Esophagus muscularis mucosa (tissue), 4 donors: ENCODE data around the gene EPN1. TPM values are rescaled to one million over a fixed set of nuclear protein-coding genes. Genes with fewer than 3 reads are reported as not detected.

Experiments used
- small RNA-seq, 3 donors: library from RNA; depleted of rRNA; stranded (forward); fragments of <200 nt; gene quantifications; one replicate each; pipeline ENCODE3, GENCODE V24; 2016
- total RNA-seq, 4 donors: library from RNA; depleted of rRNA; stranded (reverse); fragments of >200 nt; gene quantifications; one replicate each; pipeline versions ENCODE4 v1.1.0 to v1.2.1, GENCODE V29; 2016

Gene EPN1
- total RNA-seq, 4 donors from 2014 or later: 30.7 to 176 (median 104) TPM

Small RNAs within 50 kb of the gene (small RNA-seq; reads per million reads assigned to genes)
- 0 reads per million in 3 donors for gene AC010525.2

Other genes starting within 250 kb of the EPN1 start
- under 1 TPM in 2 of 4 donors, not detected in 2; under 0.01 to 0.13 TPM for gene SHISA7, start 231.9 kb upstream of the EPN1 start, total RNA-seq
- gene ISOC2, start 213.6 kb upstream of the EPN1 start, total RNA-seq: 100 to 1,000 TPM in 1 of 4 donors, 10 to 100 TPM in 3; 66.8 to 104 (median 77.7) TPM
- gene C19orf85, start 210.5 kb upstream of the EPN1 start, total RNA-seq: not detected
- 10 to 100 TPM in 3 of 4 donors, 1 to 10 TPM in 1; 5.1 to 16.6 (median 11.9) TPM for gene ZNF628, start 198.6 kb upstream of the EPN1 start, total RNA-seq
- 10 to 100 TPM in 3 of 4 donors, 1 to 10 TPM in 1; 5.8 to 14.2 (median 10.2) TPM for gene NAT14, start 190.0 kb upstream of the EPN1 start, total RNA-seq
- 10 to 100 TPM in 3 of 4 donors, 1 to 10 TPM in 1; 9.5 to 41.2 (median 14.6) TPM for gene SSC5D, start 186.8 kb upstream of the EPN1 start, total RNA-seq
- not detected for gene SBK2, start 138.1 kb upstream of the EPN1 start, total RNA-seq
- gene SBK3, start 129.7 kb upstream of the EPN1 start, total RNA-seq: 1 to 10 TPM in 2 of 4 donors, under 1 TPM in 1, not detected in 1; 0.83 to 1.5 (median 1.5) TPM
- 10 to 100 TPM in 1 of 4 donors, 1 to 10 TPM in 3; 4.2 to 11.1 (median 8.1) TPM for gene ZNF579, start 94.4 kb upstream of the EPN1 start, total RNA-seq
- gene FIZ1, start 75.7 kb upstream of the EPN1 start, total RNA-seq: 10 to 100 TPM in 2 of 4 donors, 1 to 10 TPM in 2; 8.3 to 17.3 (median 11.4) TPM
- gene ZNF524, start 74.9 kb upstream of the EPN1 start, total RNA-seq: 10 to 100 TPM; 20.5 to 36.2 (median 27.9) TPM
- 10 to 100 TPM in 2 of 4 donors, 1 to 10 TPM in 2; 7.5 to 15.4 (median 10.2) TPM for gene ZNF865, start 69.6 kb upstream of the EPN1 start, total RNA-seq
- 1 to 10 TPM; 2.5 to 6.3 (median 4.0) TPM for gene ZNF784, start 50.7 kb upstream of the EPN1 start, total RNA-seq
- 10 to 100 TPM; 38.3 to 66.8 (median 43.1) TPM for gene ZNF580, start 34.2 kb upstream of the EPN1 start, total RNA-seq
- 10 to 100 TPM; 13.3 to 26.6 (median 18.2) TPM for gene ZNF581, start 31.6 kb upstream of the EPN1 start, total RNA-seq
- 10 to 100 TPM in 3 of 4 donors, 1 to 10 TPM in 1; 9.4 to 22.0 (median 19.2) TPM for gene CCDC106, start 27.0 kb upstream of the EPN1 start, total RNA-seq
- gene U2AF2, start 20.2 kb upstream of the EPN1 start, total RNA-seq: 100 to 1,000 TPM in 2 of 4 donors, 10 to 100 TPM in 2; 80.4 to 122 (median 104) TPM
- gene NLRP9, start 63.2 kb downstream of the EPN1 start, total RNA-seq: not detected
- not detected for gene RFPL4A, start 83.9 kb downstream of the EPN1 start, total RNA-seq
- not detected for gene RFPL4AL1, start 93.9 kb downstream of the EPN1 start, total RNA-seq
- not detected for gene NLRP11, start 156.8 kb downstream of the EPN1 start, total RNA-seq
- gene NLRP4, start 161.3 kb downstream of the EPN1 start, total RNA-seq: not detected